ENCODE data around the gene HOXC11.

The HOXC11 gene

GRCh38 chr12:53942467-53942997, 30.4 kb upstream of the HOXC11 start:
- DNase-seq (ENCODE audit: low read depth in 1 of 2, low spot score in 1 of 2): no peak

- DNase-seq (ENCODE audit: low read depth in 1 of 2, low spot score in 1 of 2): no peak
Observed at GRCh38 chr12:53944209-53944608, 28.7 kb upstream of the HOXC11 start.

GRCh38 chr12:53944907-53945847, 27.7 kb upstream of the HOXC11 start:
- DNase-seq (ENCODE audit: low read depth in 1 of 2, low spot score in 1 of 2): no peak

GRCh38 chr12:53947743-53948142, 25.2 kb upstream of the HOXC11 start:
- DNase-seq (ENCODE audit: low read depth in 1 of 2, low spot score in 1 of 2): no peak

- DNase-seq (ENCODE audit: low read depth in 1 of 2, low spot score in 1 of 2): no peak
Observed at GRCh38 chr12:53948650-53949593, 24.0 kb upstream of the HOXC11 start.

GRCh38 chr12:53949631-53950436, 23.1 kb upstream of the HOXC11 start:
- no peak for DNase-seq (ENCODE audit: low read depth in 1 of 2, low spot score in 1 of 2)

- no peak for DNase-seq (ENCODE audit: low read depth in 1 of 2, low spot score in 1 of 2)
Observed at GRCh38 chr12:53950437-53950773, 22.5 kb upstream of the HOXC11 start.

GRCh38 chr12:53950789-53951576, 21.9 kb upstream of the HOXC11 start:
- DNase-seq (ENCODE audit: low read depth in 1 of 2, low spot score in 1 of 2): no peak

GRCh38 chr12:53951577-53952334, 21.2 kb upstream of the HOXC11 start:
- no peak for DNase-seq (ENCODE audit: low read depth in 1 of 2, low spot score in 1 of 2)

- no peak for DNase-seq (ENCODE audit: low read depth in 1 of 2, low spot score in 1 of 2)
Observed at GRCh38 chr12:53952335-53952694, 20.6 kb upstream of the HOXC11 start.

- DNase-seq (ENCODE audit: low read depth in 1 of 2, low spot score in 1 of 2): no peak
Observed at GRCh38 chr12:53952871-53953734, 19.8 kb upstream of the HOXC11 start.

GRCh38 chr12:53953831-53954693, 18.9 kb upstream of the HOXC11 start:
- no peak for DNase-seq (ENCODE audit: low read depth in 1 of 2, low spot score in 1 of 2)

- DNase-seq (ENCODE audit: low read depth in 1 of 2, low spot score in 1 of 2): no peak
Observed at GRCh38 chr12:53954694-53955035, 18.3 kb upstream of the HOXC11 start, which contains the start of gene HOXC12. Gene HOXC12 (plus strand): TSS chr12:53954903. CDS start chr12:53954930, 27 bp downstream.

GRCh38 chr12:53955036-53955775, 17.7 kb upstream of the HOXC11 start:
- no peak for DNase-seq (ENCODE audit: low read depth in 1 of 2, low spot score in 1 of 2)

- DNase-seq (ENCODE audit: low read depth in 1 of 2, low spot score in 1 of 2): no peak
Observed at GRCh38 chr12:53955776-53956250, 17.1 kb upstream of the HOXC11 start.

GRCh38 chr12:53956251-53956887, 16.6 kb upstream of the HOXC11 start:
- DNase-seq (ENCODE audit: low read depth in 1 of 2, low spot score in 1 of 2): no peak
